ENCODE results near the gene CDK15.
"Not testable (repeated sequence)": the region's sequence is repeated elsewhere in the genome, so short reads cannot be mapped to it uniquely, and the experiment has no call there.

CDK15 gene

DNA sequence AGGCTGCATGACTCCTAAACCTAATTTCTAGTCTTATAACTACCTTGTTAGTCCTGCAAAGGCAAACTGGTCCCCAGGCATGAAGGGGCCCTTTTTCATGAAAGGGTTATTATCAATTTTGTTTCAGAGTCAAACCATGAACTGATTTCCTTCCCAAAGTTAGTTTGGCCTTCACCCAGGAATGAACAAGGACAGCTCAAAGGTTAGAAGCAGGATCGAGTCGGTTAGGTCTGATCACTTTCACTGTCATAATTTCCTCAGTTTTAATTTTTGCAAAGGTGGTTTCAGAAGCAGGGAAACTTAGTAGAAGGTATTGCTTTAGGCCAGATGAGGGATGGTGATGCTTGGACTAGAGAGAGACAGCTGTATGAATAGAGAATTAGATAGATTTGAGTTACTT is 16.9 kb upstream of the CDK15 start:
- no peak for DNase-seq

DNA sequence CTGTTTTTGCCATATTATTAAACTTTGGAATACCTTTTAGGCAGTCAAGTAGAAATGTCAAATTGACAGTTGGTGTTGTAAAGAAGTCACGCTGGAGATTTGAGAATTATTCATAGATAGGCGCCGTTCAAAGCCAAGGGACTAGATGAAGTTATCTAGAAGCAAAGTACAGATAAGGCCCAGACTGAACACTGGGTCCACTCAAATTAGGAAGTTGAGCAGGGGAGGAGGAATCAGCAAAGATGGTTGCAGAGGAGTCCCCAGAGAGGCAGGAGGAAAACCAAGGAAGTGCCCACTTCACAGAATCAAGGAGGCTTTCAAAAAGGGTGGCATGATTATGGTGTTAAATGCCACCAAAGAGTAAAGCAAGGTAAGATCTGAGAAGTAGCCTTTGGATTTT is 16.0 kb upstream of the CDK15 start:
- no peak for DNase-seq

DNA sequence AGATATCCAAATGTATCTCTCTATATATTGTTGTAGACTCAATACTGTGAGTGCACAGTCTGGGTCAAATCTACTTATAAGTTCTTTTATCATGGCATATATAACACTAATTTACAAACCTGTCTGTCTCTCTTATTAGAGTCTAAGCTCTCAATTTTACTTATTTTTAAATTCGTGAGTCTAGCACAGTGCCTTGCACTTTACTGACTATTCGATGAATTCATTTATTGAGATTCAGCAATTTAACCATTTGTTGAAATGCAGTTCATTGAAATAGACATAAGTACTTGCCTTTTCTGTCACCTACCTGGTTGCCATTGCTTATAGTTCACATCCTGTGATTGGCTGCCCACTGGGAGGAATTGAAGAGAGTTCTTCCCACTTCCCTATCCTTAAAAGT is 15.3 kb upstream of the CDK15 start:
- DNase-seq = no peak

DNA sequence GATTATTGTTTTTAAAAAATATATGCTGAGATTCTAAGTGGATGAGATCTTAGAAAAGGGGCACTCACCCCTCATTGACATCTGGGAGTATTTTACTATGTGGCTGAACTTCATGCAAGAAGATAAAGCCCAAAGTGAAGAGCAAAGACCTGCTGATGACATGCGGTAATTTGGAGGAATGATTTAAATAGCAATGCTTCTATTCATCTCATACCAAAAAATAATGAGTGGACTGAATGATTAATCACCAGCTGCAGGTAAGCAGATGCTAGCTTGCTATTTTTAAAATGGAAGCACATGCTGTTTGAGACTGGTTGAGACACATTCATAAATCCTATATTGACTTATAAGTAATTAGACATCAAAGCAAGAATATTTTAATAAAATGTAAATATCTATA is 12.7 kb upstream of the CDK15 start:
- DNase-seq = no peak

DNA sequence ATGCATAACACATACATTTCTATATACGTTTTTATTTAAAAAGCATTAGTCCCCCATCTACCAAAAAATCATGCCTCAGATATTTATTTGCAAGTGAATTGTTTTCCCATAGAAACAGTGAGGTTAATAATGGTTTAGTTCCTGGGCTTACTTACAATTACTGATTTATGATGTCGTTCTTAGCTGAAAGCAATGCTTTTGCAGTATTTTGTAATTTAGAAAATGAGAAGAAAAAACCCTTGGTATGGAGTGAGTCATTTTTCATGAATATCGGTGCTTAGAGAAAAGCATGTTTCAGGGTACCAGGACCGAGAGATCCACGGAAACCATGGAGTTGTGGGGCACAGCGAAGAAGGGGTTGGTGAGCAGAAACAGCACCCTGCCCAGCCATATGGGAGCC is 12.0 kb upstream of the CDK15 start:
- DNase-seq = no peak

DNA sequence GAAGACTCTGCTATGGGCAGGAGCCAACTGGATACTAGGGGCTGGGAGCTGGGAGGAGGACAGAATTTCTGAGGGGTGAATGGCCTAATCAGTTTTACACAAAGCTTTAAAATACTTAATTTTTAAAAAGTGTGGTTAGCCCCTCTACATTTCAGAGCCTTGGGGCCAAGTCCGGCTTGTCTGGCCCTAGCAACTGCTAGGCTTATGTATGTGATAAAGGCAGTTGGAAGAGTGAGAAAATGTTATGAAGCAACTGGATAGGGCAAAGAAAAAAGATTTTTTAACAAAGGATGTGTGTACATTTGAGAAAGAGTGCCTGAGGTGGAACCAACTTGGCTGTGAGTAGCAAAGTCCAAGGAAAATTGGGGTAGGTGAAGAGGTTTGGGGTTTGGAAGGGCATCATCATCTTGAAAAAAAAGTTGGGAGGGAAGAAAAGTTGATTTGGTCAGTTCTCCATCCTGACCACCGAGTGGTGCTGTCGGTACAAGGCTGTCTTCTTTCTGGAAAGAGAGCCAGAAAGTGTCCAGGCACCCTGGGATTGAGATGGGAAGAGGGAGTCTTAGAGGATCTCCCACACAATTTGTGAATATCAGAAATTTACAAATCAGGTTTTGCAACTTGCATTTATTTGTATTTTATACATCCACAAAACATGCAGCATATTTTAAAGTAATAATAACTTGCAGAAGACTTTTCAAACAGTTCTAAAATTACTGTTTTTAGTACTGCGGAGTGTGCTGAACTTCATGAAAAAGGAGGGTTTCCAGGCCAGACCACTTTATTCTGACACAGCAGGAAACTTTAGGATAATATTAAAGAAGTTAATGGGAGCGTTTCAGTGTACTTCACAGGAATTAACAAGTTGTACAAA is 10.5 kb upstream of the CDK15 start:
- DNase-seq = peak in 12 of 51 donors; percentile 1 to 11 (median 4)

DNA sequence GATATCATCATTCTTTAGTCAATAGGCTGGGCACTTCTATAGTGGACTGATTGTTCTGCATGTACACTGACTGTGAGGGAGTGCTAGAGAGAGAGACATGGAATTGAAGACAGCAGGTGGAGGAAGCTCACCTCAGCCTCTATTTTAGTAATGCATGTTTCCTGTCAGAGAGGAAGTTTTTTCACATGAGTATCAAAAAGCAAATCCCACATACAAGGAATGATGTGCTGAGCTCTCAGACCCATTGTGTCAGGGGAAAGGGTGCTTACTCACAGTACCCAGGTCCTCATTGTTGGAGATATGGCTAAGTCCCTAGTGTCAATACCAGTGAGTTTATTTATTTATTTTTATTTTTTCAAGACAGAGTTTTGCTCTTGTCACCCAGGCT is 9.9 kb upstream of the CDK15 start:
- DNase-seq = no peak

DNA sequence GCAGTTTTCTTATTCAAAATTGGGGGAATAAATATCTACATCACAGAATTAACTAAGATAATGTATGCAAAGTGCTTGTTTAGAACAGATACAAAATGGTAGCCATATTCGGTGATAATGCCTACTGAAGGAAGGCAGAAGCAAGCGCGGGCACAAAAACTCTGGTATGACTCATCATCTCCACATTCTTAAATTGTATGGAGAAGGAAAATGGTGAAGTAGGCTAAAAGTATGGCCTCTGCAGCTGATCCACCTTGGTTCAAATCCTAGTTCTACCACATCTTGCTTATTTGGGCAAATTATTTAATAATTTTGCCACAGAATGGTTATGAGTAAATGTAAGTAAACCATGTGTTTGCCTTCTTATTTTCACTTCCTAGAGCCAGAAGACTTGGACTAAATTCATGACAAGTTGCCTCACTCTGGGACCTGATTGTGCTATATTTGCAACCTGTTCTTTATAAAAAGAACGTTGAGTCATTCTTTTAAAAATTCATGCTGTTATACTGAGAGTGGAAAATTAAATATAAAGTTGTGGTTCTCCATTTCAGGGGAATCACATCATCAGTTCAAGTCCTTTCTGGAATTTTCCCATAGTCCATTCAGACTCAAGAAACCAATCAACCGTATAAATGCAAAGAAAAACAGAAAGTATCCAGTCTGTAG is 9.0 kb upstream of the CDK15 start:
- DNase-seq = no peak

DNA sequence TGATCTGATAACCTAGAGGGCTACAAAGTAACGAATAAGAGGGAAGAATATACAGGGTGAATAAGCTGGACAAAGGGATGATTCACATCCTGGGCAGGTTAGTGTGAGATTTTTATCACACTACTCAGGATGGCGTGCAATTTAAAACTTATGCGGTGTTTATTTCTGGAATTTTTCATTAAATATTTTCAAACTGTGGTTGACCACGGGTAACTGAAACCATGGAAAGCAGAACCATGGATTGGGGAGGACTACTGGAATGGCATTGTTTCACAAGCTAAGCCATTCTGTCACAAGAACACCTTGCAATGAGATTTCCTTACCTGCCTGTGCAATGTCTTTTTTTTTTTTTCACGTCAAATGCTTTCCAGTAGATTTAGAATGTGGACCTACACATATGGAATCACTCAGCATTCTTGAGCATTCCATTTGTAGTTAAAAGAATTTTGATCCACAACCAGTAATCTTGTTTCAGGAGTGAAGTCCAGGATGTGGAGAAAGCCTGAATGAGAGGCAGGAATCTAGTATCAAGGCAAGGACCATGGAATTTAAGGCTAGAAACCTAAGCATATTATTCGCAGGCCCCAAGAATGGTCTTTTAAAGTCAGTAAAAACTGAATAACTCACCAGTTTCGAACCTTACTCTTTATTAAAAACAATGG is 8.0 kb upstream of the CDK15 start:
- DNase-seq = no peak

DNA sequence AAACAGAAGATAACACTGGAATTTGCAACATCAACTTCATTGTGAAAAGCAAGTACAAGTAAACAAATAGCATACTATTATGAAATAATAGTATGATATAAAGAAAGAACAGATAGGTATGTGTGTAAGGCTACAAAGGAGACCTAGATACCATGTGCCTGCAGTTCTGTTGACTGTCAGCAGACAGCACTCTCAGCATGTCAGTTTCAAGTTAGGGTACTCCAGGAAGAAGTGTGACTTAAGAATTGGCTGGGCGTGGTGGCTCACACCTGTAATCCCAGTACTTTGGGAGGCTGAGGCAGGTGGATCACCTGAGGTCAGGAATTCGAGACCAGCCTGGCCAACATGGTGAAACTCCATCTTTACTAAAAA is 7.4 kb upstream of the CDK15 start:
- DNase-seq = not testable (repeated sequence)

DNA sequence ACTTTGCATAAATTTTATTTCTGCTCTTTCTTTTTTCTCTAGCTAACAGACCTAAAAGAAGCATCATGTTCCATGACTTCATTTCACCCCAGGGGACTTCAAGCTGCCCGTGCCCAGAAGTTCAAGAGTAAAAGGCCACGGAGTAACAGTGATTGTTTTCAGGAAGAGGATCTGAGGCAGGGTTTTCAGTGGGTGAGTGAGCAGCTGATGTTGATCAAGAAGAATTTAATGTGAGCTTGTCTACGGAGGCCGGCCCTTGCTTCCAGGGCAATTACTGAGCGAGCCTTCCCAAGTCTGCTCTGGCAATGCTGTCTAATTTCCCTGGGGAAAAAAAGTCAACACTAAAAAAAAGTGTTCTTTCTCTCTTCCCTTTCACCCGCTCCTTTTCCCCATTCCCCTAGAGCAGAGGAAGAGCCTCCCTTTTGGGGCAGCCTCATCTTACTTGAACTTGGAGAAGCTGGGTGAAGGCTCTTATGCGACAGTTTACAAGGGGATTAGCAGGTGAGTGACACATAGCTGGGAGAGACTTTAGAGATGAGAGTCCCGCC is 1.2 kb downstream of the CDK15 start:
- no peak for DNase-seq

DNA sequence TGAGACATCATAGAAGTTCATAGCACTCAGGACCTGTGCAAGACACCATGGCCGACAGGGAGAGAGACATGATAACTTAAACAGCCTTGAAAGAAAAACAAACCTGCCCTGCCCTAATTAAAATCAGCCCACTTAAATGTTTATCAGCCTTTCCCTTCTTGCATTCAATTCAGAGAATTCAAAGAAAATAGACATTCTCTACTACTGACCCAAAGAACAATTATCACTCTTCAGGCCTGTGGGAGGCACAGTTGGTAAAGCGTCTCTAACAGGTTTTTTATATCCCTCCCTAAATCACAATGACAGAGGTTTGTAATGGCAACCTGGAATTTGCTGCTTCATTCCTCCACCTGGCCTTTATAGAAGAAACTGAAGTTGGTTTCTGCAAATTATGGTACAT is 1.7 kb downstream of the CDK15 start:
- DNase-seq = no peak

DNA sequence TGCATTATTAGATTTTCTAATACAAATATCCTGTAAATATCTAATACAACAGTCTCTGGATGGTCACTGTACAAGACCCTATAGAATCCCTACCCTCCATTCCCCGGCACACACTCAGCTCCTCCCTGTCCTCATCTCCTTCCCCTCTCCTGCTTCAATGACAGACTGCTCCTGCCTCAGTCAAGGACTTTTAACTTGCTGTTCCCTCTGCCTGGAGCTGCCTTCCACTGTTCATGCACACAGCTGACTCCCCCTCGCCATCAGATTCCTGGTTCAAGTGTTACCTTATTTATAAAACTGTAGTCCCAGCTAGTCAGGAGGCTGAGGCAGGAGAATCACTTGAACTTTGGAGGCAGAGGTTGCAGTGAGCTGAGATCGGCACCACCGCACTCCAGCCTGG is 3.3 kb downstream of the CDK15 start:
- DNase-seq = no peak

DNA sequence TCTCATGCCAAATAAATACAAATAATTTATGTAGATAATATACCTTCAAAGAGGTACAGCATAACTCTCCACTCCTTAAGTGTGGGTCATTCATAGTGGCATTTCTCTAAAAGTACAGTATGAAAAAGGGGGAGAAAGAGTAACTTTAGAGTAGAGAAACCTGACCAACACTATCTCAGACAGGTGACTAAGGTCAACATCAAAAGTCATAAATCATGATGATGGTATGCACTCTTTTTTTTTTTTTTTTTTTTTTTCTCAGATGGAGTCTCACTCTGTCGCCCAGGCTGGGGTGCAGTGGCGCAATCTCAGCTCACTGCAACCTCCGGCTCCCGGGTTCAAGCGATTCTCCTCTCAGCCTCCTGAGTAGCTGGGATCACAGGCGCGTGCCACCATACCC is 4.3 kb downstream of the CDK15 start:
- not testable (repeated sequence) for DNase-seq

DNA sequence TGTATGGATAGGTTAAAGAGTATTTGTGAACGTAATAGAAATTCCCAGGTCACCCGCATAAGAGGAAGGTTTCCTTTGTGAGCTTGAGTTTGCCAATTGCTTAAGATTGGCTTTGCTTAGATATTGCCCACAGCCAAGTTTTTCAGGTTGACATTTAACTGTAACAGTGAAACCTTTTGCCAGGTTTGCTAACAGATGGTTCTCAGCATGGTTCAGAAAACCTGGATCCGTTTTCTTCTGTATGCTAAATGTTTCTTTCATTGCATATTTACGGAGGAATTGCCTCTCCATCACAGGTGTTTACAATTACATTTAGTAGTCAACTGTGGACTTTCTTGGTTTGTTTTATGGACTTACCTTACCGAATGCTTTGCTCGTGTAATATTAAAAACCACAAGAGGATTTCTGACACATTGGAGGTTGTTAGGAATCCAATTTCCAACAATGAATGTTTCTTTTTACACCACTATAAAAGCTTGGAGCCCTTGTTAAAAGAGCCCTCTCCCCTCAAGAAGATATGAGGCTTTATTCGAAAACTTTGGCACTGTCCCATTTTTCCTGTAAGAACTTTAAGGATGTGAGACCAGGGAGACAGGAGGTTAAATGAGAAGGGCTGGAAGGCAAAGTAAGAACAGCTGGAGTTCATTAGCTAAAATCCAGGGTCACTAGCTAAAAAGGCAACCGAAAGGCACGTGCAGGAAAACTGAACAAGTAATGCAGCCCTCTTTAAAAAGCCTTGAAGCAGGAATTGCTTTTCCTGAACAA is 7.8 kb downstream of the CDK15 start:
- no peak for DNase-seq

DNA sequence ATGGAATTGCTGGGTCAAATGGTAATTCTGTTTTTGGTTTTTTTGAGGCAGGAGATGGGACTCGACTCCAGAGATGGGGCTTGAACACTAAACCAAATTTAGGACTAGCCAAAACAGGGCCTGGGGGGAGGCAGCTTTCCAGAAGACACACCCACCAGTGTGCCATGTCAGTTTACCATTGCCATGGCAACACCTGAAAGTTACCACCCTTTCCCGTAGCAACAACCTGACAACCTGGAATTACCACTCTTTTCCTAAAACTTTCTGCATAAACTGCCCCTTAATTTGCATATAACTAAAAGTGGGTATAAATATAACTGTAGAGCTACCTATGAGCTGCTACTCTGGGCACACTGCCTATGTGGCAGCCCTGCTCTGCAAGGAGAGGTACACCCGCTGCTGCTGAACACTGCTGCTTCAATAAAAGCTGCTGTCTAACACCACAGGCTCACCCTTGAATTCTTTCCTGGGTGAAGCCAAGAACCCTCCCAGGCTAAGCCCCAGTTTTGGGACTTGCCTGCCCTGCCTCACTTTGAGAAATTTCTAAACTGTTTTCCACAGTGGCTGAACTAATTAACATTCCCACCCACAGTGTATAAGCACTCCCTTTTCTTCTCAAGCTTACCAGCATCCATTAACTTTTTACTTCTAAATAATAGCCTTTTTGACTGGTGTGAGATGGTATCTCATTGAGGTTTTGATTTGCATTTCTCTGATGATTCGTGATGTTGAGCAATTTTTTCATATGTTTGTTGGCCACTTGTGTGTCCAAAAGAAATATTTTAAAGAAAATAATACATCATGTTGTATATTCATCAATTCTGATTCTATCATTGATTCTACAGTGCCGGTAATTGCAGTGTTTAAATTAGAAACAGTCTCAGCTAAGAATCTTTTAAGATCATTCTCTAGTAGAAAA is 10.6 kb downstream of the CDK15 start:
- DNase-seq = no peak

DNA sequence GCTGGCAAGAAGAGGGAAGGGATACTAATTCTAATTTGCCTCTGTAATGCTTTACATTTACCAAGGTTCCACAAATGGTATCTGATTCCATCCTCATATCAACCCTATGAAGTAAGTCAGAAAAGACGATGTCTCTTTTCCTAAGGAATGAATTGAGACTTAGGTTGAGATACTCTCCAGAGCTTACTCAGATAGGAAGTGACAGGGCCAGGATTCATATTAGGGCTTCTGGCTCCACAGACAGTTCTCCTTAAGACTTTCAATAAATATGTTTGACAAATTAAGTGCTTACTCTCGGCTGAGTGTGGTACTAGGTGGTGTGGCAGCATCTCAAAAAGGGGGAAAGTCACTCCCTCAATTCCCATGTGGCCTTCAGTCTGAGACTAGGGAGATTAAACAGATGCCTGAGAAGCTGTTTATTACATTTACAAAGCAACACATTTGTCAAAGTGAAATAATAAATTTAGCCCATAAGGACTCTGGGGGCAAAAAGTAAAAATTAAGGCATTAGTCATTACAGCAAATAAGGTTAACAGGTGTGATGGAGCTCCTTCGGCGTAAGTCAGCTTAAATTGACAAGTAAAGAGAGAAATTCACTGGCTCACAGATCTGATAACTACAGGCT is 14.2 kb downstream of the CDK15 start:
- DNase-seq = no peak

DNA sequence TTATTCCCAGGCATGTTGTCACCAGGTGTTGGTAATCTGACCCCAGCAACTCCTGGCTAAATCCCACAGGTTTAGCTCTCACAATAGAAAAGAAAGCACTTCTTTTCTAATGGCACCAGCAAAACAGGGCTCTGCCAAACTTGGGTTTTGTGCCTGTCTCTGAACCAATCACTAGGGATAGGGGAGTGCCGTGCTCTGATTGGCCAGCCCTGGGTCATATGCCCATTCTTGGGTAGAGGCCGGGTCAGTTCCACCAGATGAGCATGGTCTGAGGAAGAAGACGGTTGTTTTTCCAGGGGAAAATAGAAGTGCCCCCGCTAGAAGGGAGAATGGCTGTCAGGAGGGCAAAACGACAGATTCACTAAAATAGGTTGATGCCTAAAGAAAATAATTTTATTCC is 14.7 kb downstream of the CDK15 start:
- DNase-seq = no peak

DNA sequence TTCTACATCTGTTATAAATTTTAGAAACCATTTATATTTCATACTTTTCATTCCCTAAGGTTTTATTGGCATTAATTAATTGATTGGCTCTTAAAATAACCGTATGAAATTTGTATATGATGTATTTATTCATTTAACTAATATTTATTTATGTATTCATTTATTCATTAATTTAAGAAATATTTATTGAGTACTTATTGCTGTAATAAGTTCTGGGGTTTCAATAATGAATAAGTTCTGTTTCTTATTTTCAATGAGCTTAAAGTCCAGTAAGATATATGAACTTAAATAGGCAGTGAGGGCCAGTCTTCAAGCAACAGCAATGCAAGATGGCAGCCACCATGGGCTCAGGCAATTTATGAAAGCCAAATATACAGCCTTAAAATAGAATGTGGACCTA is 17.9 kb downstream of the CDK15 start:
- DNase-seq = no peak

DNA sequence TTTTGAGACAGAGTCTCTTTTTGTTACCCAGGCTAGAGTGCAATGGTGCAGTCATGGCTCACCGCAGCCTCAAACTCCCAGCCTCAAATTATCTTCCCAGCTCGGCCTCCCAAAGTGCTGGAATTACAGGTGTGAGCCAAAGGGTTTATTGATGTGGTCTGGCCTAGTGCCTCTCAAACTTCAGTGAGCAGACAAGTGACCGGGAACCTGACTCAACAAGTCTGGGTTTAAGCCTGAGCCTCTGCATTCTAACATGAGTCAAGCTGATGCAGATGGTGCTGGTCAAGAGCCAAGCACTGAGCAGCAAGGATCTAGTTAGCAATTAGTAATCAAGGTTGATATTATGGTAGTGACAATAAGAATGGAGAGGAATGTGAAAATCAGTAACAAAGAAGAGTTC is 21.3 kb downstream of the CDK15 start:
- DNase-seq = no peak

Measured in hypothalamus (tissue), 51 donors.